ENCODE data around the gene ENPP6. TPM values are rescaled to one million over a fixed set of nuclear protein-coding genes. Genes with fewer than 3 reads are reported as not detected.

The ENPP6 gene
- total and polyA plus RNA-seq, 2 donors (not counting 3 experiments of a cell fraction or from before 2014, with no cell fraction given) = not detected

- DNase-seq (ENCODE audit: low read depth, low spot score) = no peak
- Histone ChIP-seq H3K27me3 (ENCODE audit: control insufficient read depth in 2 of 2, insufficient read depth in 2 of 2, low read length in 2 of 2) (no peaks in the 10 kb centered on the region), H3K4me1 (ENCODE audit: control insufficient read depth, extremely low read depth, insufficient read depth, low read length) (no peaks in the 10 kb centered on the region), H3K9me3 (replicated peaks; ENCODE audit: control insufficient read depth, insufficient read depth, low read length) (no peaks in the 10 kb centered on the region), H3K36me3 (ENCODE audit: control insufficient read depth in 2 of 2, extremely low read depth in 1 of 2, insufficient read depth in 2 of 2, low read length in 2 of 2) (no peaks in the 10 kb centered on the region), H3K27ac (ENCODE audit: insufficient read depth, low read depth, low read length) (no peak overlapping the region), H3K4me2 (ENCODE audit: insufficient read depth, low read length) (no peak overlapping the region), H2AFZ (ENCODE audit: low read depth, low read length) (no peak overlapping the region), H4K20me1 (replicated peaks; ENCODE audit: control insufficient read depth, extremely low read depth, insufficient read depth, low read length) (no peaks in the 10 kb centered on the region), H3K9me1 (replicated peaks; ENCODE audit: control insufficient read depth, extremely low read depth, insufficient read depth, low read length) (no peaks in the 10 kb centered on the region), H3K4me3 (replicated peaks in 1 of 3; ENCODE audit: insufficient read depth in 1 of 3, low read depth in 1 of 3, low read length in 3 of 3) (no peak overlapping the region), H3K9ac (replicated peaks; ENCODE audit: extremely low read depth, insufficient read depth, low read length) (no peak overlapping the region), H3K79me2 (ENCODE audit: control insufficient read depth, insufficient read depth, low read length) (no peaks in the 10 kb centered on the region)
- POLR2A ChIA-PET = no interaction called here
- CTCF ChIA-PET = no interaction called here
- no TSS peak for BruUV-seq (replicated peaks)
- dilution Hi-C loops (cut with MboI; ENCODE audit: extremely low pct_ligation_motif_present, low sequenced_read_pairs) = no loop called here
- no peak for TF ChIP-seq CTCF (IDR thresholded peaks at IDR 0.05; ENCODE audit: extremely low read depth in 1 of 2, insufficient read depth in 1 of 2, low read depth in 1 of 2, low read length in 2 of 2)
- no peak for TF ChIP-seq MYC (IDR thresholded peaks at IDR 0.05; ENCODE audit: low read depth, low read length)
- TF ChIP-seq MAX (IDR thresholded peaks at IDR 0.05; ENCODE audit: insufficient read depth, insufficient read length) = no peak
- no peak for TF ChIP-seq FOS (IDR thresholded peaks at IDR 0.05; ENCODE audit: borderline replicate concordance, insufficient read depth, low read length)
- no peak for TF ChIP-seq POLR2A (IDR thresholded peaks at IDR 0.05; ENCODE audit: low read depth, low read length)
- TF ChIP-seq GATA2 (IDR thresholded peaks at IDR 0.05; ENCODE audit: insufficient read depth, insufficient read length, low read depth, low read length) = no peak
- TF ChIP-seq POLR2AphosphoS5 (IDR thresholded peaks at IDR 0.05; ENCODE audit: insufficient read depth, low read depth, low read length) = no peak
- TF ChIP-seq EZH2 (IDR thresholded peaks at IDR 0.05; ENCODE audit: borderline replicate concordance, low read depth, low read length, severe bottlenecking) = no peak
- TF ChIP-seq JUN (IDR thresholded peaks at IDR 0.05; ENCODE audit: borderline replicate concordance, insufficient read depth, insufficient read length, low read depth) = no peak
- intact Hi-C loops (cut with micrococcal nuclease) = no loop called here
- no peak for FAIRE-seq
Observed at GRCh38 chr4:184151988-184152485, 65.6 kb downstream of the ENPP6 start.

Measured in endothelial cell of umbilical vein (primary cell).